Measurements from ENCODE around the gene PDE4A. TPM values are rescaled to one million over a fixed set of nuclear protein-coding genes. Genes with fewer than 3 reads are reported as not detected.
"Not testable (repeated sequence)": the region's sequence is repeated elsewhere in the genome, so short reads cannot be mapped to it uniquely, and the experiment has no call there.

PDE4A gene
- total RNA-seq, 1 experiment from 2014 or later: 10.4 TPM

- Histone ChIP-seq H3K27me3 (ENCODE audit: insufficient read depth, low read depth) (no peaks in the 10 kb centered on the region), H3F3A (ENCODE audit: insufficient read depth, low read depth) (peaks cover 6% of the 10 kb centered on the region), H3K36me3 (ENCODE audit: low read depth) (no peaks in the 10 kb centered on the region), H3K4me1 (replicated peaks; ENCODE audit: insufficient read depth) (peaks cover 5% of the 10 kb centered on the region), H3K27ac (no peak overlapping the region), H3K4me2 (peak overlapping the region; percentile 66), H2AFZ (no peak overlapping the region), H4K20me1 (ENCODE audit: insufficient read depth) (no peaks in the 10 kb centered on the region), H3K79me2 (ENCODE audit: low read depth) (no peaks in the 10 kb centered on the region), H3K9me2 (ENCODE audit: insufficient read depth) (no peaks in the 10 kb centered on the region), H3K9me3 (ENCODE audit: insufficient read depth, low read depth) (no peaks in the 10 kb centered on the region), H3K4me3 (no peak overlapping the region)
- TF ChIP-seq EZH2 (IDR thresholded peaks at IDR 0.05; ENCODE audit: low read depth): no peak
- TF ChIP-seq CTCF (conservative IDR thresholded peaks at IDR 0.05): no peak
- intact Hi-C loops (cut with micrococcal nuclease; ENCODE audit: unreplicated experiment): no loop called here
- peak; percentile 82 to 89 for DNase-seq
- ChIA-PET CTCF (interaction anchor here (0.6 to 0.7 kb wide), 2 partner anchors 44 to 79 kb away, joined by 5 to 6 read pairs; no protein-coding TSS in a partner anchor), POLR2A (ENCODE audit: unreplicated experiment) (interaction anchor here (0.6 to 0.9 kb wide), 3 partner anchors 17 to 185 kb away, joined by 4 to 13 read pairs (median 4); no protein-coding TSS in a partner anchor)
- no TSS peak for BruUV-seq (replicated peaks)
These were observed 41.0 kb downstream of the PDE4A start for GRCh38 chr19:10461047-10461949.

- H3K9me3 ChIP-seq (ENCODE audit: insufficient read depth, low read depth); intact Hi-C loops (cut with micrococcal nuclease; ENCODE audit: unreplicated experiment); DNase-seq; H3F3A ChIP-seq (ENCODE audit: insufficient read depth, low read depth); BruUV-seq (replicated peaks); H4K20me1 ChIP-seq (ENCODE audit: insufficient read depth); H2AFZ ChIP-seq; H3K4me3 ChIP-seq; POLR2A ChIA-PET (ENCODE audit: unreplicated experiment); H3K27ac ChIP-seq; H3K79me2 ChIP-seq (ENCODE audit: low read depth); H3K27me3 ChIP-seq (ENCODE audit: insufficient read depth, low read depth); H3K9me2 ChIP-seq (ENCODE audit: insufficient read depth); H3K4me1 ChIP-seq (replicated peaks; ENCODE audit: insufficient read depth); H3K36me3 ChIP-seq (ENCODE audit: low read depth): not testable (repeated sequence)
- peak overlapping the region; percentile 66; the same call in 1 of the 2 replicates for H3K4me2 ChIP-seq
- CTCF ChIA-PET: interaction anchor here (0.6 kb wide), 1 partner anchor 272 kb away, joined by 5 read pairs; no protein-coding TSS in a partner anchor
These were observed 41.7 kb downstream of the PDE4A start for GRCh38 chr19:10462042-10462441.

DNA sequence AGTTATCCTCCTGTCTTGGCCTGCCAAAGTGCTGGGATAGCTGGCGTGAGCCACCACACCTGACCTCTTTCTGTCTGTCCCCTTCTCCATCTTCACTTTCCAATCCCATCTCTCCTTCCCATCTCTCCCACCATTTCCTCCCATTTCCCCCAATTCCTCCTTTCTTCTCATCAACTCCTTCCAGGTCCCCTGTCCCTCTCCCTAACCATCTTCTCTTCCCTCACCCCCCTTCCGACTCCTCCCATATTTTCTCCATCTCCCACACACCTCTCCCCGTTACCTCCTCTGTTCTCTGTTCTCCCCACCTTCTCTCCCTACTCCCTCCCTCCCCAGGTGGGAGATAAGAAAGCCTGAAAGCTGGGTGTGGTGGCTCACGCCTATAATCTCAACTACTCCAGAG lies 42.2 kb downstream of the PDE4A start:
- H3K9me2 ChIP-seq (ENCODE audit: insufficient read depth): no peaks in the 10 kb centered on the region
- intact Hi-C loops (cut with micrococcal nuclease; ENCODE audit: unreplicated experiment): no loop called here
- BruUV-seq (replicated peaks): no TSS peak
- no peaks in the 10 kb centered on the region for H3K79me2 ChIP-seq (ENCODE audit: low read depth)
- no peaks in the 10 kb centered on the region for H3K27me3 ChIP-seq (ENCODE audit: insufficient read depth, low read depth)
- H3K4me1 ChIP-seq (replicated peaks; ENCODE audit: insufficient read depth): peaks cover 5% of the 10 kb centered on the region
- POLR2A ChIA-PET (ENCODE audit: unreplicated experiment): no interaction called here
- H3K9me3 ChIP-seq (ENCODE audit: insufficient read depth, low read depth): no peaks in the 10 kb centered on the region
- no peak overlapping the region for H3K4me2 ChIP-seq
- TF ChIP-seq CTCF (conservative IDR thresholded peaks at IDR 0.05) (no peak), EZH2 (IDR thresholded peaks at IDR 0.05; ENCODE audit: low read depth) (no peak)
- peaks cover 6% of the 10 kb centered on the region for H3F3A ChIP-seq (ENCODE audit: insufficient read depth, low read depth)
- no peak overlapping the region for H3K27ac ChIP-seq
- no peaks in the 10 kb centered on the region for H3K36me3 ChIP-seq (ENCODE audit: low read depth)
- H4K20me1 ChIP-seq (ENCODE audit: insufficient read depth): no peaks in the 10 kb centered on the region
- no peak overlapping the region for H2AFZ ChIP-seq
- H3K4me3 ChIP-seq: no peak overlapping the region
- CTCF ChIA-PET: interaction anchor here (0.6 to 0.7 kb wide), 2 partner anchors 31 to 272 kb away, joined by 4 to 5 read pairs; no protein-coding TSS in a partner anchor
- DNase-seq: no peak

Data from PC-9 (cell line).